SK-N-SH (cell line): ENCODE data around the gene PUSL1.

Experiments used
- CTCF ChIP-seq: fragments of 200-600 bp; sonication (generic); IDR thresholded peaks from 2 replicates; pipeline ENCODE4 v1.6.1; 2017; ENCODE audit warnings: antibody characterized with exemption, mild to moderate bottlenecking, moderate library complexity
- POLR2AphosphoS5 ChIP-seq: IDR thresholded peaks from 2 replicates; pipeline ENCODE4 v1.6.1; 2012; ENCODE audit warnings: low read depth, low read length
- RAD21 ChIP-seq: IDR thresholded peaks from 2 replicates; pipeline ENCODE4 v1.6.1; 2012; ENCODE audit warnings: mild to moderate bottlenecking, low read length
- SIN3A ChIP-seq: IDR thresholded peaks from 2 replicates; pipeline ENCODE4 v1.6.1; 2012; ENCODE audit warnings: low read depth, mild to moderate bottlenecking, low read length, moderate library complexity, borderline replicate concordance
- TAF1 ChIP-seq: IDR thresholded peaks from 2 replicates; pipeline ENCODE4 v1.6.1; 2012; ENCODE audit warnings: low read depth, mild to moderate bottlenecking, low read length, moderate library complexity, borderline replicate concordance
- TEAD4 ChIP-seq: IDR thresholded peaks from 2 replicates; pipeline ENCODE4 v1.4.0; 2012; ENCODE audit warnings: mild to moderate bottlenecking, borderline replicate concordance; ENCODE audit not compliant: insufficient read depth
- TF ChIP-seq, protein P1 (sequence below): IDR thresholded peaks from 2 replicates; pipeline ENCODE4; 2012

DNA sequence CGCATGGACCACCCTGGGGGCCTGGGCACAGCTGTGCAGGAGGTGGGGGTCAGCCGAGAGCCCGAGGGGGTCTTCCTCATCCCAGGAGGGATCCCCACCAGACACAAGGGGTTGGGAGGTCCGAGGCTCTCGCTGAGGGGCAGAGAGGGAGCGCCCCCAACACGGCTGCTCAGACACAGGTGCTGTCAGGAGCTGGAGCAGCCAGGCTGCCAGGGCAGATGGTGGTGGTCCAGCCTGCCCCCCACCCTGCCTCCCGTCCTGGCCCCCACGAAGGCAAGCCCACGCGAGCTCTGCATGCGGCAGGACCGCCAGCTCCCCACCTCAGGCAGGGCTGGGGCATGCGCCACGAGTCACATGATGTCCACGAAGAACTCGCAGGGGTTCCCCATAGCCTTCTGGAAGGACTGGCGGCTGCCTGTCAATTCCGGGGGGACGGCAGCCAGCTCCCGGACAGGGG is 27.4 kb downstream of the PUSL1 start:
- TF ChIP-seq RAD21 (no peak), POLR2AphosphoS5 (no peak), TAF1 (no peak), CTCF (no peak), TEAD4 (no peak), SIN3A (no peak)
- TF ChIP-seq, protein P1, sequence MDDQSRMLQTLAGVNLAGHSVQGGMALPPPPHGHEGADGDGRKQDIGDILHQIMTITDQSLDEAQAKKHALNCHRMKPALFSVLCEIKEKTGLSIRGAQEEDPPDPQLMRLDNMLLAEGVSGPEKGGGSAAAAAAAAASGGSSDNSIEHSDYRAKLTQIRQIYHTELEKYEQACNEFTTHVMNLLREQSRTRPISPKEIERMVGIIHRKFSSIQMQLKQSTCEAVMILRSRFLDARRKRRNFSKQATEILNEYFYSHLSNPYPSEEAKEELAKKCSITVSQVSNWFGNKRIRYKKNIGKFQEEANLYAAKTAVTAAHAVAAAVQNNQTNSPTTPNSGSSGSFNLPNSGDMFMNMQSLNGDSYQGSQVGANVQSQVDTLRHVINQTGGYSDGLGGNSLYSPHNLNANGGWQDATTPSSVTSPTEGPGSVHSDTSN: no peak
